Measurements from ENCODE around the gene TRIM65.

Gene TRIM65

DNA sequence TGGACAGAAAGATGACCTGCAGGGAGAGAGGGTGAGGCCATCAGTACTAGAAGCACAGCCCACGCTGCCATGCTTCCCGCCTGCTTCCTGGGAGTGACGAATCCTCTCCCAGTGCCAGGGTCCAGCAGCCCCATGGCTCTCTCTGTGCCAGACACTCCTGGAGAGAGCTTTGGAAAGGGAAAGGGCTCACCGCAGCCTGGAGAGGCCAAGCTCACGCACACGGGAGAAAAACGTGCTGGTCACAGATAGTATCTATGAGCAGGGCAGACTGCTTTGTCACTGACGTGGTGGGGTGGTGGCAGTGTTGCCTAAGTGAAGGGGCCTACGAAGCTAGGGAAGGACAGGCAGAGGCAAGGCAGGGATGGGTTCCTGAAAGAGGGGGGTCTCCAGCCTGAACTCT is 47.0 kb downstream of the TRIM65 start:
- WGBS, 2 donors (ENCODE audit: extremely low coverage in 2 of 2, insufficient read length in 2 of 2, insufficient replicate concordance in 1 of 2), result no CpG with 5 or more reads among the region's 9 CpGs

DNA sequence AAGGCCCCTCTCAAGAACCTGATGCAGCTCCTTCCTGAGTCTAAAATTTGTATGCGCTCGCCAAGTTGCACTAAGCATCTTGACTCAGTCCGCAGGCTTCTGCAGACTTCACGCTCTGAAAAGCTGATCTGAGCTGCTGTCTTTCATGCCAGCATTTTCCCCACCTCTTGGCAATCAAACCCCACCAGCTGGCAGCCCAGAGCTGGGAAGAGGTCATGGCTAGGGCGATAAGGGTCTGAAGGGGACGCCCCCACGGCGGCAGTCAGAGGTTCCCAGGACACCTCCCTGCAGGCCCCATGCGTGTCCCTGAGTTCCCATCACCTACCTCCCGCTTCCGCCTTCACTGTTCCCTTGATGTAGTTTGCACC is 47.5 kb downstream of the TRIM65 start:
- Histone ChIP-seq H3K4me2 (ENCODE audit: insufficient read depth, low read length, poor library complexity, severe bottlenecking) (no peak overlapping the region), H3K14ac (ENCODE audit: low read length) (no peak overlapping the region), H3K9me3 (replicated peaks in 1 of 2; ENCODE audit: control insufficient read depth in 2 of 2, insufficient read depth in 1 of 2, low read depth in 1 of 2, low read length in 2 of 2) (no peaks in the 10 kb centered on the region), H3K4ac (ENCODE audit: low read length) (no peak overlapping the region), H3K79me1 (ENCODE audit: low read depth, low read length) (no peaks in the 10 kb centered on the region), H3K18ac (ENCODE audit: low read length) (no peak overlapping the region), H4K91ac (ENCODE audit: low read depth, low read length, poor library complexity) (no peak overlapping the region), H3K23ac (ENCODE audit: low read depth, low read length, poor library complexity) (no peak overlapping the region), H3K4me1 (ENCODE audit: control insufficient read depth in 2 of 2, insufficient read depth in 1 of 2, low read depth in 1 of 2, low read length in 2 of 2) (peaks cover 8% of the 10 kb centered on the region in 2 donors), H2BK15ac (ENCODE audit: low read length) (no peak overlapping the region), H2AK5ac (ENCODE audit: low read depth, low read length) (no peak overlapping the region), H2BK5ac (ENCODE audit: low read length) (no peak overlapping the region), H3K27ac (replicated peaks; ENCODE audit: low read length) (no peak overlapping the region), H2BK12ac (ENCODE audit: low read length) (no peak overlapping the region), H2BK120ac (ENCODE audit: low read depth, low read length) (no peak overlapping the region), H4K8ac (ENCODE audit: low read depth, low read length) (no peak overlapping the region), H3K9ac (ENCODE audit: low read depth, low read length, poor library complexity) (no peak overlapping the region), H3K27me3 (ENCODE audit: control insufficient read depth in 3 of 3, insufficient read depth in 3 of 3, low read depth in 1 of 3, low read length in 3 of 3) (no peaks in the 10 kb centered on the region), H3K36me3 (replicated peaks in 1 of 2; ENCODE audit: control insufficient read depth in 2 of 2, insufficient read depth in 2 of 2, low read length in 2 of 2) (peaks cover 37 to 58% of the 10 kb centered on the region in 2 donors), H2AFZ (ENCODE audit: low read length) (no peak overlapping the region), H3K4me3 (ENCODE audit: low read length in 2 of 2) (no peak overlapping the region)
- no peak for DNase-seq (ENCODE audit: low spot score)
- WGBS, 2 donors (ENCODE audit: extremely low coverage in 2 of 2, insufficient read length in 2 of 2, insufficient replicate concordance in 1 of 2), result no CpG with 5 or more reads among the region's 11 CpGs

More for the DNA sequence above, 47.0 kb downstream of the TRIM65 start:
- Histone ChIP-seq H2BK120ac (ENCODE audit: low read depth, low read length) (no peak overlapping the region), H3K36me3 (replicated peaks in 1 of 2; ENCODE audit: control insufficient read depth in 2 of 2, insufficient read depth in 2 of 2, low read length in 2 of 2) (peaks cover 37 to 58% of the 10 kb centered on the region in 2 donors), H3K27me3 (ENCODE audit: control insufficient read depth in 3 of 3, insufficient read depth in 3 of 3, low read depth in 1 of 3, low read length in 3 of 3) (no peaks in the 10 kb centered on the region), H3K79me1 (ENCODE audit: low read depth, low read length) (no peaks in the 10 kb centered on the region), H3K9ac (ENCODE audit: low read depth, low read length, poor library complexity) (no peak overlapping the region), H4K8ac (ENCODE audit: low read depth, low read length) (no peak overlapping the region), H3K18ac (ENCODE audit: low read length) (no peak overlapping the region), H3K14ac (ENCODE audit: low read length) (no peak overlapping the region), H2BK5ac (ENCODE audit: low read length) (no peak overlapping the region), H3K23ac (ENCODE audit: low read depth, low read length, poor library complexity) (peak overlapping the region; percentile 39), H2BK12ac (ENCODE audit: low read length) (no peak overlapping the region), H3K9me3 (replicated peaks in 1 of 2; ENCODE audit: control insufficient read depth in 2 of 2, insufficient read depth in 1 of 2, low read depth in 1 of 2, low read length in 2 of 2) (no peaks in the 10 kb centered on the region), H3K4me2 (ENCODE audit: insufficient read depth, low read length, poor library complexity, severe bottlenecking) (no peak overlapping the region), H3K4me1 (ENCODE audit: control insufficient read depth in 2 of 2, insufficient read depth in 1 of 2, low read depth in 1 of 2, low read length in 2 of 2) (peaks cover 10% of the 10 kb centered on the region in 2 donors), H3K4ac (ENCODE audit: low read length) (no peak overlapping the region), H2AK5ac (ENCODE audit: low read depth, low read length) (no peak overlapping the region), H2BK15ac (ENCODE audit: low read length) (no peak overlapping the region), H2AFZ (ENCODE audit: low read length) (no peak overlapping the region), H3K4me3 (ENCODE audit: low read length in 2 of 2) (no peak overlapping the region), H4K91ac (ENCODE audit: low read depth, low read length, poor library complexity) (no peak overlapping the region), H3K27ac (replicated peaks; ENCODE audit: low read length) (no peak overlapping the region)
- DNase-seq (ENCODE audit: low spot score), result no peak

DNA sequence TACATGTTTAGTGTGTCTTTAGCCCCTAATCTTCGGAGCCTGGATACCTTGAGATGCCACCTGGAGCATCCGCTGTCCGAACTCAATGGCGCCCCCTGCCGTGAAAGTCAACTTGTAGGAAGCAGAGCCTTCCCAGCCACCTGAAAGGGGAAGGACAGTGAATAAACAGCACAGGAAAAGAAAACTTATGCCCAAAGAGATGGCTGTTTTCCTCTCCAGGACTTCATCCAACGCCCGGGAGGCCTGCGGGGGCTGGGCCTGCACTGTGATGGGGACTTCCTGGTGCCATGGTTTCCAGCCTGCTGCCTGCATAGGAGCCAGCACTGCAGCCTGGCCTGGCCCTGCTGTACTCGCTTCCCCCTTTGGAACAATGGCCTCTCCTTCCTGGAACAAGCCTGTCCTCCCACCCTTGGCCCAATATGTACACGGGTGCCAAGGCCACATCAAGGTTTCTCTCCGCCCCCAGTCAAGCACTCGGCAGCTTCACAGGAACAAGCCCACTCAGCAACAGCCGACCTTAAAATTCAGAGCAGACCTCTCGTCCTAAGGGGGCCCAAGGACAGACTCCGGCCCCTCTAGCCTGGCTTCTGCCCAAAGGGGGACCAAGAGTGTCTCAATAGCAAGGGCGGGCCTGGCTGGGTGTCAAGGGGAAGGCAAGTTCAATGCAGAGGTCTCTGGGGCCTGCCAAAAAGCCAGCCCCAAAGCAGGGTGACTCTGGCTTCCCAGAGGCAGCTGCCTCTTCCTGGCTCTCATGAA is 48.0 kb downstream of the TRIM65 start:
- Histone ChIP-seq H2BK15ac (ENCODE audit: low read length) (no peak overlapping the region), H3K9me3 (replicated peaks in 1 of 2; ENCODE audit: control insufficient read depth in 2 of 2, insufficient read depth in 1 of 2, low read depth in 1 of 2, low read length in 2 of 2) (no peaks in the 10 kb centered on the region), H3K27me3 (ENCODE audit: control insufficient read depth in 3 of 3, insufficient read depth in 3 of 3, low read depth in 1 of 3, low read length in 3 of 3) (no peaks in the 10 kb centered on the region), H4K8ac (ENCODE audit: low read depth, low read length) (no peak overlapping the region), H2BK12ac (ENCODE audit: low read length) (no peak overlapping the region), H3K4me1 (ENCODE audit: control insufficient read depth in 2 of 2, insufficient read depth in 1 of 2, low read depth in 1 of 2, low read length in 2 of 2) (peaks cover 5 to 6% of the 10 kb centered on the region in 2 donors), H2BK120ac (ENCODE audit: low read depth, low read length) (no peak overlapping the region), H4K91ac (ENCODE audit: low read depth, low read length, poor library complexity) (no peak overlapping the region), H3K23ac (ENCODE audit: low read depth, low read length, poor library complexity) (no peak overlapping the region), H3K9ac (ENCODE audit: low read depth, low read length, poor library complexity) (peak overlapping the region; percentile 47), H3K79me1 (ENCODE audit: low read depth, low read length) (no peaks in the 10 kb centered on the region), H2BK5ac (ENCODE audit: low read length) (no peak overlapping the region), H3K36me3 (replicated peaks in 1 of 2; ENCODE audit: control insufficient read depth in 2 of 2, insufficient read depth in 2 of 2, low read length in 2 of 2) (peaks cover 37 to 58% of the 10 kb centered on the region in 2 donors), H3K27ac (replicated peaks; ENCODE audit: low read length) (no peak overlapping the region), H3K4ac (ENCODE audit: low read length) (no peak overlapping the region), H3K14ac (ENCODE audit: low read length) (no peak overlapping the region), H3K4me2 (ENCODE audit: insufficient read depth, low read length, poor library complexity, severe bottlenecking) (no peak overlapping the region), H2AK5ac (ENCODE audit: low read depth, low read length) (no peak overlapping the region), H2AFZ (ENCODE audit: low read length) (no peak overlapping the region), H3K18ac (ENCODE audit: low read length) (no peak overlapping the region), H3K4me3 (ENCODE audit: low read length in 2 of 2) (no peak overlapping the region)
- WGBS, 2 donors (ENCODE audit: extremely low coverage in 2 of 2, insufficient read length in 2 of 2, insufficient replicate concordance in 1 of 2), result no CpG with 5 or more reads among the region's 16 CpGs
- DNase-seq (ENCODE audit: low spot score), result peak; percentile 62

DNA sequence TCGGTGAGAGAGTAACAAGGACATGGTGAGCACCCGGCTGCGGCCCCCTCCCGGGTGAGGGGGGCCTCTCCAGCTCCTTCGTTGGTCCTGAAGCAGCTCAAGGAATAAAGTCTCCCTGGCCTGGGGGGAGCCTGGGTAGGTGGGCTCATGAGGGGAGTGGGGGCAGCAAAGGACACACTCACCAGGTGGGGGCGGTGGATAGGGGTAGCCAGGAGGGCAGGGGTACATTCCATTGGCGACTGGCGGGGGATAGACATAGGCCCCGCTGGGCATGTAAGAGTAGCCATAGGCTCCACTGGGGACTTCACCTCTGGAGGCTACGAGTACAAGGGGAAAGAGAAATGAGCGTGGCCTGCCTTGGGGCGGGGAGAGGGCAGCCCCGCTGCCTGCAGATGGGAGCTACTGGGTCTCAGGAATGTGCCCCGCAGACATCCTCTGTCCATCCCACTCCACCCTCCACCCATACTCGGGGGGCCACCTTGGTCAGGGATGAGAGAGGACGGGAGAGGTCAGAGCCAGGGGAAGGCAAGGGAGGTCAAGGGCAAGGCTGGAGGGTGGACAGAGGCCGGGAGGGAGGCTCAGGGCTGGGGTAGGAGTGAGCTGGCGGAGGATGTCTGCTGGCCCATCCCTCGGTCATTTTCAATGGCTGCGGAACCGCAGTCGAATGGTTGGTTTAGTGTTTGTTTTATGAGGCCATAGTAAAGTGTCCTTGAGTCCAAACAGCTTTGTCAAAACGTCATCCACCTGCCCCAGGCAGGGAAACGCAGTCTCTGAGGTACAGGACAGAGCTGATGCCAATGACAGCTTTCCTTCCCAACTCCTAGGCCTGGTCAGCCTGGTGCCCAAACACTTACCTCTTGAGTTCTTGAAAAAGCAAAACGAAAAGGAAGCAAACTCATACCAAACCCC is 48.9 kb downstream of the TRIM65 start:
- peaks cover 37 to 58% of the 10 kb centered on the region in 2 donors for H3K36me3 ChIP-seq (replicated peaks in 1 of 2; ENCODE audit: control insufficient read depth in 2 of 2, insufficient read depth in 2 of 2, low read length in 2 of 2)

More for the DNA sequence above, 48.9 kb downstream of the TRIM65 start:
- H4K8ac ChIP-seq (ENCODE audit: low read depth, low read length), result no peak overlapping the region
- peaks cover 5 to 6% of the 10 kb centered on the region in 2 donors for H3K4me1 ChIP-seq (ENCODE audit: control insufficient read depth in 2 of 2, insufficient read depth in 1 of 2, low read depth in 1 of 2, low read length in 2 of 2)
- no peaks in the 10 kb centered on the region for H3K27me3 ChIP-seq (ENCODE audit: control insufficient read depth in 3 of 3, insufficient read depth in 3 of 3, low read depth in 1 of 3, low read length in 3 of 3)
- H3K4me3 ChIP-seq (ENCODE audit: low read length in 2 of 2), result no peak overlapping the region
- H3K79me1 ChIP-seq (ENCODE audit: low read depth, low read length), result no peaks in the 10 kb centered on the region
- H2BK120ac ChIP-seq (ENCODE audit: low read depth, low read length), result peak overlapping the region; percentile 83
- no peak overlapping the region for H4K91ac ChIP-seq (ENCODE audit: low read depth, low read length, poor library complexity)
- no peak overlapping the region for H3K14ac ChIP-seq (ENCODE audit: low read length)
- H3K9me3 ChIP-seq (replicated peaks in 1 of 2; ENCODE audit: control insufficient read depth in 2 of 2, insufficient read depth in 1 of 2, low read depth in 1 of 2, low read length in 2 of 2), result no peaks in the 10 kb centered on the region
- no CpG with 5 or more reads among the region's 25 CpGs for WGBS, 2 donors (ENCODE audit: extremely low coverage in 2 of 2, insufficient read length in 2 of 2, insufficient replicate concordance in 1 of 2)
- no peak overlapping the region for H3K4me2 ChIP-seq (ENCODE audit: insufficient read depth, low read length, poor library complexity, severe bottlenecking)
- no peak overlapping the region for H3K4ac ChIP-seq (ENCODE audit: low read length)
- no peak for DNase-seq (ENCODE audit: low spot score)
- H3K23ac ChIP-seq (ENCODE audit: low read depth, low read length, poor library complexity), result peak overlapping the region; percentile 97
- H2BK15ac ChIP-seq (ENCODE audit: low read length), result no peak overlapping the region
- peak overlapping the region; percentile 1 for H3K9ac ChIP-seq (ENCODE audit: low read depth, low read length, poor library complexity)
- no peak overlapping the region for H2AK5ac ChIP-seq (ENCODE audit: low read depth, low read length)
- H2BK12ac ChIP-seq (ENCODE audit: low read length), result no peak overlapping the region
- H3K27ac ChIP-seq (replicated peaks; ENCODE audit: low read length), result no peak overlapping the region
- H2AFZ ChIP-seq (ENCODE audit: low read length), result no peak overlapping the region
- H2BK5ac ChIP-seq (ENCODE audit: low read length), result no peak overlapping the region
- peak overlapping the region; percentile 11 for H3K18ac ChIP-seq (ENCODE audit: low read length)

Measured in neuronal stem cell (in vitro differentiated cells).